Type B pancreatic cell (in vitro differentiated cells): Measurements from ENCODE around the gene GBF1. TPM values are rescaled to one million over a fixed set of nuclear protein-coding genes. Genes with fewer than 3 reads are reported as not detected.

Source experiments
- DNase-seq: peaks from one replicate; pipeline ENCODE4 v3.0.0; 2021; ENCODE audit warnings: mixed read lengths; ENCODE audit not compliant: unreplicated experiment; ENCODE audit errors: extremely low spot score
- H3K27ac Mint-ChIP-seq: 2 replicates; pipeline ENCODE4 v1.8.0; 2021; ENCODE audit warnings: mild to moderate bottlenecking, mixed read lengths
- H3K27me3 Mint-ChIP-seq: 2 replicates; pipeline ENCODE4 v1.8.0; 2021; ENCODE audit warnings: mixed read lengths
- H3K36me3 Mint-ChIP-seq: 2 replicates; pipeline ENCODE4 v1.8.0; 2021; ENCODE audit warnings: mixed read lengths
- H3K4me1 Mint-ChIP-seq: one replicate; pipeline ENCODE4 v1.8.0; 2021; ENCODE audit warnings: mixed read lengths; ENCODE audit not compliant: unreplicated experiment
- H3K4me3 Mint-ChIP-seq: 2 replicates; pipeline ENCODE4 v1.8.0; 2021; ENCODE audit warnings: mild to moderate bottlenecking, mixed read lengths
- H3K9me3 Mint-ChIP-seq: 2 replicates; pipeline ENCODE4 v1.8.0; 2021; ENCODE audit warnings: mixed read lengths
- long read RNA-seq: library from polyadenylated mRNA; unstranded; transcript quantifications from one replicate; pipeline ENCODE4 v2.0.0, GENCODE V29; 2020
- total RNA-seq: library from RNA; stranded (reverse); gene quantifications from 2 replicates; pipeline ENCODE4 v1.2.1, GENCODE V29; 2021; ENCODE audit warnings: low replicate concordance
- TF ChIP-seq, protein P1 (sequence below): fragments of 200-600 bp; sonication (generic); conservative IDR thresholded peaks from 2 replicates; pipeline ENCODE4 v1.5.0; 2021; ENCODE audit warnings: antibody characterized with exemption, mild to moderate bottlenecking

Gene GBF1
- total RNA-seq, result 48.7 and 61.9 TPM in 2 replicates
- long read RNA-seq, partial matches to known transcripts, result 75 of 103 reads
- long read RNA-seq, other reads (novel, unspliced or antisense), result 28 of 103 reads

DNA sequence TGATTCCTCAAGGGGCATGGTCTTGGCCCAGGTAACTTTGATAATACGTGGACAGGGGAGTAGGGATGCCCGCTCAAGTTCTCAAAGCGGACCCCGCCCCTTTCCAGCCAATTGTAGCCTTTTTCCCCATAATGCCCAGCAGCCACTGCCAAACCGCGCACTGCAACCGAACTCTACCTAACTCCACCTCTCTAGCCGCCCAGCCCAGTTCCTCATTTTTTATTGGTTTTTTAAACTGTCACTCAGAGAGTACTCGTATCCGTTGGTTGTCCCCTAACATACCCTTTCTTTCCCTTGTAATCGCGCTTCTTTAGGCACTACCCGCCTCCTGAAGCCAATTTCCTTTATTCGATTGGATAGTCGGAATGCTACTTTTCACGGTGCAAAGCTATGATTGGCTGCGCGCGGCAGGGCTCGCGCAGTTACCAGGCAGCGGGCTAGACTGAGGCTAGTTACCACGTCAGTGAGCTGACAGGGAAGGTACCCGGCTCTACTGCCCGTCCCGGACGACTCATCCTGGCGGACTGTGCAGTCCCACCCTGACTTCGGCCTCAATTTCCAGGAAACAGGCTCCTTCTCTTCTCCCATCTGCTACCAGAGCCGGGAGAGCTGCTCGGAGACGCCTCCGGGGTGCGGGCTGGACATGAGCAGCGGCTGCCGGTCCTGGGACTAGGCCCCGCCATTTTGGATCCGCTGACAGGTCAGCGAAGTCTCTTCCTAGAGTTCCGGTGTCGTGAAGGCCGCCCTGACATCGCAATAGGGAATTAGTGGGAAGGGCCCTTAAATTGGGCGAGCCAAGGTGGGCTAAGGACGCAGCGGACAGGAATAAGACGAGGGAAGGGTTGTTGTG lies at the start of gene GBF1:
TSS of gene GBF1 (plus strand) at position 451 of the 850 bp plus-strand sequence. CDS start 13,407 bp downstream, outside the sequence.
- peaks cover 27% of the 10 kb centered on the region for H3K4me1 Mint-ChIP-seq
- peak; percentile 89 for DNase-seq
- TF ChIP-seq, protein P1, sequence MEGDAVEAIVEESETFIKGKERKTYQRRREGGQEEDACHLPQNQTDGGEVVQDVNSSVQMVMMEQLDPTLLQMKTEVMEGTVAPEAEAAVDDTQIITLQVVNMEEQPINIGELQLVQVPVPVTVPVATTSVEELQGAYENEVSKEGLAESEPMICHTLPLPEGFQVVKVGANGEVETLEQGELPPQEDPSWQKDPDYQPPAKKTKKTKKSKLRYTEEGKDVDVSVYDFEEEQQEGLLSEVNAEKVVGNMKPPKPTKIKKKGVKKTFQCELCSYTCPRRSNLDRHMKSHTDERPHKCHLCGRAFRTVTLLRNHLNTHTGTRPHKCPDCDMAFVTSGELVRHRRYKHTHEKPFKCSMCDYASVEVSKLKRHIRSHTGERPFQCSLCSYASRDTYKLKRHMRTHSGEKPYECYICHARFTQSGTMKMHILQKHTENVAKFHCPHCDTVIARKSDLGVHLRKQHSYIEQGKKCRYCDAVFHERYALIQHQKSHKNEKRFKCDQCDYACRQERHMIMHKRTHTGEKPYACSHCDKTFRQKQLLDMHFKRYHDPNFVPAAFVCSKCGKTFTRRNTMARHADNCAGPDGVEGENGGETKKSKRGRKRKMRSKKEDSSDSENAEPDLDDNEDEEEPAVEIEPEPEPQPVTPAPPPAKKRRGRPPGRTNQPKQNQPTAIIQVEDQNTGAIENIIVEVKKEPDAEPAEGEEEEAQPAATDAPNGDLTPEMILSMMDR, result no peak
- H3K27ac Mint-ChIP-seq, result peak within 1 kb of the TSS; percentile 94
- H3K9me3 Mint-ChIP-seq, result no peaks in the 10 kb centered on the region
- peaks cover 29% of the 10 kb centered on the region for H3K27me3 Mint-ChIP-seq
- H3K4me3 Mint-ChIP-seq, result peak within 1 kb of the TSS; percentile 99
- H3K36me3 Mint-ChIP-seq, result peaks cover 7% of the 10 kb centered on the region

DNA sequence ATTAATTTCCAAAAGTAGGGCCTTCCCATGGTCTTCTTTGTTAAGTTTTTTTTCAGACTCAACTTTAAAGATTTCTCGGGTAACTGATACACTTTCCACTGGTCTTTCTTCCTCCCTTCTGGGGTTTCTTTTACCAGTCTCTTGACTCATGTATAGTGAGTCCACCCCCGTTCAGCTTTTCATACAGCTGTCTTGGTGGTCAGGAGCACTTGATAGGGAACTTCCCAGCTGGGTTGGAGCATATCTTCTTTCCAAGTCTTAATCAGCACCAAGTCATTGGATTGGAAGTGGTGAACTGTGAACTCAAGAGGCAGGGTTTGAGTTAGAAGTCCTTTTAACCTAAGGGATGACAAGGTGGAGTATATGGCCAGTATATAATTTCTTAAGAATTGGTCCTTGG lies 48.4 kb upstream of the GBF1 start:
- DNase-seq, result no peak
- Mint-ChIP-seq H3K27me3 (peaks cover 21% of the 10 kb centered on the region), H3K4me3 (no peak overlapping the region), H3K4me1 (no peaks in the 10 kb centered on the region), H3K27ac (no peak overlapping the region), H3K36me3 (no peaks in the 10 kb centered on the region), H3K9me3 (peaks cover 10% of the 10 kb centered on the region)
- TF ChIP-seq, protein P1, result no peak

DNA sequence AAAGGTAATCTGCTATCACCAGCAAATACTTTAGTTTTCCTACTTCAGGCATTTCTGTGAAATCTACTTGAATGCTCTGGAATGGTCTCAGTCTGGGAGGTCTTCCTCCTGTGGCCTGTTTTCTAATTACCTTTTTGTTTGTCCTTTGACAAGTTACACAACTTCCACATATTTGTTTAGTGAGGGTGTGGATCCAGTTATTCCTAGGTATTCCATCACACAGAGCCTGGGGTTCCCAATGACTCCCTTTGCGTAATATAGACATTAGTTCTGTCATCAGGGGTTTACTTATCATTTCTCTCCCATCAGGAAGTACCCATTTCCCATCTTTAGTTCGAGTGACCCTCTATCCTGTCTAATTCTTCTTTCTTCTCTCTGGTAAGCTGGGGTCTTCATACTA lies 47.3 kb upstream of the GBF1 start:
- Mint-ChIP-seq H3K4me1 (no peaks in the 10 kb centered on the region), H3K27me3 (peaks cover 31% of the 10 kb centered on the region), H3K4me3 (no peak overlapping the region), H3K9me3 (peaks cover 10% of the 10 kb centered on the region), H3K27ac (no peak overlapping the region), H3K36me3 (no peaks in the 10 kb centered on the region)
- TF ChIP-seq, protein P1, result no peak
- no peak for DNase-seq

- H3K9me3 Mint-ChIP-seq, result peaks cover 10% of the 10 kb centered on the region
- H3K36me3 Mint-ChIP-seq, result no peaks in the 10 kb centered on the region
- no peak overlapping the region for H3K27ac Mint-ChIP-seq
- H3K4me3 Mint-ChIP-seq, result no peak overlapping the region
- no peaks in the 10 kb centered on the region for H3K4me1 Mint-ChIP-seq
- DNase-seq, result no peak
- H3K27me3 Mint-ChIP-seq, result peaks cover 27% of the 10 kb centered on the region
- TF ChIP-seq, protein P1, result no peak
Observed at GRCh38 chr10:102200751-102201640, 44.3 kb upstream of the GBF1 start.

GRCh38 chr10:102202386-102202785 lies 42.9 kb upstream of the GBF1 start:
- Mint-ChIP-seq H3K27me3 (peaks cover 24% of the 10 kb centered on the region), H3K27ac (no peak overlapping the region), H3K4me3 (no peak overlapping the region), H3K4me1 (no peaks in the 10 kb centered on the region), H3K9me3 (peaks cover 10% of the 10 kb centered on the region), H3K36me3 (no peaks in the 10 kb centered on the region)
- no peak for DNase-seq
- TF ChIP-seq, protein P1, result no peak
